GM21723 (cell line): ENCODE measurements around the gene PPP1R1C.
A peak's percentile ranks its signal among the peaks of the same experiment; 100 is the strongest.
"Not testable (repeated sequence)": the region's sequence is repeated elsewhere in the genome, so short reads cannot be mapped to it uniquely, and the experiment has no call there.

ENCODE experiments used
- ATAC-seq: cut with Tn5 transposase; IDR thresholded peaks from one replicate; pipeline ENCODE4 v1.9.1; 2021; ENCODE audit warnings: mild to moderate bottlenecking, moderate library complexity; ENCODE audit not compliant: unreplicated experiment

Gene PPP1R1C

DNA sequence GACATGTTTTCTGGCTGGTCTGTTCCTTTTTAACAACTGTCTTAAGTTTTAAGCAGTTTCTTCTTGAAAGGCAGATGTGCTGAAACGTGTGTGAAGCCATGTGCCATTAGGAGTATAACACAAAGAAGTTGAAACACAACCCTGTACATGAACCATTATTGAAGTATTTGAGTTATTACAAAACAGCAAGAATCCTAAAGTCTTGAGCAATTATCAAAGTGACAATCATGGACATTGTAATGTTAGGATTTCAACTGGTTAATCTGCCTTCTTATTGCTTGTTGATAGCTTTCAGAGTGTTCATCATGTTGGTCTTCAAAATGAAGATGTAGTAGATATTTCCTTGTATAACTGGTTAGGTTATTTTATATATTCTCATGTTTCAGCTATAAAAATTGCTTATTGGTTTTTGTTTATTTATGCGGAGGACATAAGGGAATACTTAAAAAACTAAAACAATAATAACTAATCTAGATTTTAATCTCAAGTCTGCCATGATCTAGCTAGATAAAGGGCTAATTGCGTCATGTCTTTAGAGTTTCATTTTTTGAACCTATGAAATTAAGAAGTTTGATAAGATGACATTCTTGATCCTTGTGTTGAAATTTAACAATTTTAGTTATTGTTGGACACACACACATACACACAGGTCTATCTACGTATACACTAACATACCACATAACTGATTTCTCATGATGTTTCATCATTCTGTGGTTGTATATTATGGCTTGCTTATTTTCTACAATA is 21.1 kb downstream of the PPP1R1C start:
- ATAC-seq, result no peak

DNA sequence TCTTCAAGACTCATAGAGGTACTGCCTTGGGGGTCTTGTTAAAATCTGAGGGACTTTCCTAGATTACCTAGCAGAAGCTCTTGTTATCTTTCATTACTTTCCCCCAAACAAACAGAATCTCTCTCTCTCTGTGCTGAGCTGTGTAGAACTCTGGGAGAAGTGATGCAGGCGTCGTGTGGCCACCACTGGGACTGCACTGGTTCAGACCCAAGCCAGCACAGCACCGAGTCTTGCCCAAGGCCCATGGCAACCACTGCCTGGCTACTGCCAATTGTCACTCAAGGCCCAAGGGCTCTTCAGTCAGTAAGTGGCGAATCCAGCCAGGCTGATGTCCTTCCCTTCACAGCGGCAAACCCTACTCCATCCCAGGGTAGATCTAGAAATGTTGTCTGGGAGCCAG is 28.6 kb downstream of the PPP1R1C start:
- no peak for ATAC-seq

DNA sequence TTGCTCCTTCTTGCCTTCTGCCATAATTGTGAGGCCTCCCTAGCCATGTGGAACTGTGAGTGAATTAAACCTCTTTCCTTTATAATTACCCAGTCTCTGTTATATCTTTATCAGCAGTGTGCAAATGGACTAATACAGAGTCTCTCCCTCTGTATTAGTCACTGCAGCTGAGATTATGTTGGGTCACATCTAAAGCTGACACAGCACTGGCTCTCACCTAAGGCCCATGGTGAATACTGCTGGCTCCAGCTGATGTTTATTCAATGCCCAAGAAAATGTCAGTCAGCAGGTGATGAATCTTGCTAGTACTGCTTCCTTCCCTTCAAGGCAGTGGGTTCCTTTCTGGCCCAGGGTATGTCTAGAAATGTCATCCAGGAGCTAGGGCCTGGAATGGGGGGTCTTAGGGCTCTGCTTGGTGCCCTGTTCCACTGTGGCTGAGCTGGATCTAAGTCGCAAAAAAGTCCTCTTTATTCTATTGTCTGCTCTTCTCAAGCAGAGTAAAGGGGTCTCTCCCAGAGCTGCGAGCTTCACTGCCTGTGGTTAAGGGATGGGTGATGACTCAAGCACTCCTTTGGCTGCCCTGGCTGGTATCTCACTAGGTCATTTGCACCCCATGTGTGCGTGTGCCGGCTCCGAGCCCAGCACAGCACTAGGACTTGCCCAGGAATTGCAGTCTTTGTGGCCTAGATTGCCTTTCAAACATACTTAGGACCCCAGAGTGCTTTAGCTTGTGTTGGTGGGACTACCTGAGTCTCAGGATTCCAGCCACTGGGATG is 29.9 kb downstream of the PPP1R1C start:
- ATAC-seq, result no peak

DNA sequence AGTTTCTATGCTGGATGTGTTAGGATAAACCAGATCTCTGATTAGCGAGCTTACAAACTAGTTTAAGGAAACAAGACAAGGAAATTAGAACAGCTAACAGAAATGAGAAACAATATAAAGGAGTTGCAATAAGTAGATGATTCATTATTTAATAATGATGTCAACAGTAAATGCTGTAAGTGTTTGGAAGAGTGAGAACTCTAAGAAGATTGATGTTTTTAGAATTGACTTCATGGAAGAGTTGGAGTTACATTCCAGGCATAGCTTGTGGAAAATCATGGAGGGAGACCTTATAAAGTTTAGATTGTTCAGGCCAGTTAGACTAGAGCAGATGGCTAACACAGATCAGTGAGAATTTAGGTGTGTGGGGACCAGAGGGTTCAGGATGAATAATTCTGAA is 32.6 kb downstream of the PPP1R1C start:
- no peak for ATAC-seq

DNA sequence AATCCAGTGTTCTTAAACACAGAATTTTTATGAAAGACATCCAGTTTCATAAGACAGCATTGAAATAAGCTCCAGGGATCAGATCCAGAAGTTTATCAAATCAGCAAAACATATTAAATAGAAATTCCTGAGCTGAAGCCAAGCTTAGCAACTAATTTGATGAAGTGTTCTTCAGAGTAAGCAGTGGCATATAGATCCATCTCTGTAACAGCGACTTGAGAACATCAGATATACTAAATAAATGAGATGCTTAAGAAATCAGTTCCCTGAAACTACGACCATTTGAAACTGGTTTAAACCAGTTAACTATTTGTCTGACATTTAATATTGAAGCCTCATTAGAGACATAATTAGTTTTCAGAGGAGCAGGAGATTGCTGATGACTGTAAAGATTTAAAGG is 34.1 kb downstream of the PPP1R1C start:
- no peak for ATAC-seq

DNA sequence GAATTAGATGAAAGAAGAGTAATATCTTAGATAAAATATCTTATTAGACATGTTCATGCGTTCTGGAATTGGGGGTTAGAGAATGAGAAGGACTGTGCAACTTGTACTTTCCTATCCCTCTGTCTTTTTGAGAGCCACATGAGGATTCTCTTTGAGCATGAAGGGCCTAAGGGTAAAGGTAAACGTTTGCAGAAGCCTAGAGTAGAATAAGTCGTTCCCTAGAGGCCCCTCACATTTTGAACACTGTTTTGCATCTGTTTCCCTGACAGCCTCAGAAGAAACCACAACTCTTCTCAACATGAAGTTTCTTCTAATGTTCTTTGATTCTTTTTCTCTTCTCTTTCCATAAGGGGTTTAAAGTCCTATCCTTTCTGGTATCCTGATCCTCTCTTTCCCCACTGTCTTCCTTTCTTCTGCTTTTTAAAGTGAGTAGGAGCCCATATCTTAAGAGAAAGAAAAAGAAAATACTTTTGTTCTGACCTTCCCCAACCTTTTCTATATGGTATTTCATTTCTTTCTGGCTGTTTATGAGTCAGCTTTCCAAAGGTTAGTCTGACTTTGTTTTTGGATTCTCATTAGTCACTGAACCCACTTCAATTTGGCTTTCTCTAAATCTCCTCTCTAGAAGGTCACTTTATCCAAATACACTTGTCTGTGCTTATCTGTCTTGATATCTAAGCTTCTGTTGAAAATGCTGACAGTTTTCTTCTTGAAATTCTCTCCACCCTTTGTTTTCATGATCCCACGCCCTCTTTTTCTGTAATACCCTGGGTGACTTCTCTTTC is 34.8 kb downstream of the PPP1R1C start:
- ATAC-seq, result no peak

DNA sequence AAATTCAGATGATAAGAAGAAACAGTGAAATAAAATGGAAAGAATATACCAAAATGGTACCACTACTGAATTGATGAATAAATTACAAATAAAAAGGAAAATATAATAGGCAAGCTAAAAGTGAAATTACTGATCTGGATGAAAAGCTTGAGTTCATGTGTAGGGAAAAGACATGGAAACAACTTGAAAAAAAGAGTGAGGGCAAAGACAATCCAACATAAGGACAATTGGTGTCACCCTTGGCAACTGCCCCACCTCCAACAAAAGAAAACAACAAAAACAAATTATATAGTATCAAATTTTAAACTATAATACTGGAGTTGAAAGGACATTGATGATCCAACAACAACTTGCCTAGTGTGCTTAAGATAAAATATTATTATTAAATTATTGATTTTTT is 37.6 kb downstream of the PPP1R1C start:
- ATAC-seq, result no peak

DNA sequence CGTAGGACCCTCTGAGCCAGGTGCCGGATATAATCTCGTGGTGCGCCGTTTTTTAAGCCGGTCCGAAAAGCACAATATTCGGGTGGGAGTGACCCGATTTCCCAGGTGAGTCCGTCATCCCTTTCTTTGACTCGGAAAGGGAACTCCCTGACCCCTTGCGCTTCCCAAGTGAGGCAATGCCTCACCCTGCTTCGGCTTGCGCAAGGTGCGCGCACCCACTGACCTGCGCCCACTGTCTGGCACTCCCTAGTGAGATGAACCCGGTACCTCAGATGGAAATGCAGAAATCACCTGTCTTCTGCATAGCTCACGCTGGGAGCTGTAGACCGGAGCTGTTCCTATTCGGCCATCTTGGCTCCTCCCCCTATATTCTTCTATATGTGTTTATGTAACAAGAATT is 45.2 kb downstream of the PPP1R1C start:
- ATAC-seq, result not testable (repeated sequence)

DNA sequence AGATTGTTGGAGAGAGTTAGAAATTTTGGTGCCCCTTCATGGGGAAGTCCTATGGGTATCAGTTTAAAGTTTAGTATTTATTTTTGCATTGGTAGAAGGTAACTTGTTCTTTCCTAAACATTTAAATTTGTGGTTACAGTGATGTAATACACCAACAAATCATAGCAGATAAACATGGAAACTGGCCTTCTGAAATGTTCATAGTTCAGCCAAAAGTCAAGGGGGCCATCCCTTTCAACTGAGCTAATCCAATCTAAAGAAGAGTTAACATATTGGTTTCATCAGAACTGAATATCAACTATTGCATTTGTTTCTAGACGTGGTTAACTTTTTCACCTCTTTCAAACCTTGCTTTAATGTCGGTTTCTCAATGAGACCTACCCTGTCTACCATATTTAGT is 46.3 kb downstream of the PPP1R1C start:
- ATAC-seq, result no peak

DNA sequence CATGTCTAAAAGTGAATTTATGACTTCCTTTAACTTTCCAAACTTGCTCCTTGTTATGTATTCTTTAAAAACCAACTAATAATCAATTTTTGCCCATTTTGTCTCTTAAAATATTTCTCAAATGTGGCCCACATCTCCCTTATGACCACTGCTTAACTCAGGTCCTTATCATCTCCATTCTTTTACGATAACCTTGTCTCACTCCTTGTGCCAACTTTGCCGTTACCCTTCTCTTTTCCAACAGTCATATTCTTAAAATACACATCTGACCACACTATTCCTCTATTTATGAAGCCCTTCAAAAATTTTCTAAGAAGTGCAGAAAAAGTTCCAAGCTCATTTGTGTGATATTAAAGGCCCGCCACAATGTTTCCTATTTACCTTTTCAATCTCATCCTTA is 47.8 kb downstream of the PPP1R1C start:
- ATAC-seq, result no peak

DNA sequence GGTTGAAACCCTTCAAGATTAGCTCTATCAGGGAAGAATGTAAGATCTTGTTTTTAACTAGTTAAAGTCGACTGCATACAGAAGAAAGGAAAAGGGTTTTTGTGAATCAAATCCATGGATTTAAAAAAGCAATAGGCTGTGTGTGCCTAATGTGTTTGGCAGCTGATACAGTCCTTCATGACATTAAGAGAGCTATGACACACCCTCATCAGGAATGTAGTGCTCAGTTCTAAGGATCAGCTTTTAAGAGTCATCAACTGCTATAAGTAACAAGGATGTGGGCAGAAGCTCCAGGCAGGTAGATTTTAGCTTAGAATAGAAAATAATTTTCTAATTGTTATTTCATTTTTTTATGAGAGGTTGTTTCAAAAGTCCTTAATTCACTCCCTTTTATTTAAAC is 52.9 kb downstream of the PPP1R1C start:
- ATAC-seq, result no peak

DNA sequence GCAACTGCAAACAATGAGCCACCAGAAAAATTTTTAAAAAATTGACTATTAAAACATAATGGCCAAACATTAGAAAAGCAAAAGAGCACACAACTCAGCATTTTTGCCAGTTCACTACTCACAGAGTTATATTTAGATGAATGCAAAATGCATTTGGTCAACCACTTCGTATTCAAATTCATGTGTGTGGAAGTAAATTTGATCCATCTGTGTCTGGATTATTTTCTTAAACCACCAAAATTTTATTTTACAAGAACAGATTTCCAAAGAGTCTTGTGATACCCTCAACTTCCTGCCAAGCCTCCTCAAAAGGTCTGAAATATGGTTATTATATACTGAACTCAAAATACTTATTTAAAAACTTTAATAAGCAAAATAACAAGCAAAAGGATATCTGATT is 57.4 kb downstream of the PPP1R1C start:
- no peak for ATAC-seq

DNA sequence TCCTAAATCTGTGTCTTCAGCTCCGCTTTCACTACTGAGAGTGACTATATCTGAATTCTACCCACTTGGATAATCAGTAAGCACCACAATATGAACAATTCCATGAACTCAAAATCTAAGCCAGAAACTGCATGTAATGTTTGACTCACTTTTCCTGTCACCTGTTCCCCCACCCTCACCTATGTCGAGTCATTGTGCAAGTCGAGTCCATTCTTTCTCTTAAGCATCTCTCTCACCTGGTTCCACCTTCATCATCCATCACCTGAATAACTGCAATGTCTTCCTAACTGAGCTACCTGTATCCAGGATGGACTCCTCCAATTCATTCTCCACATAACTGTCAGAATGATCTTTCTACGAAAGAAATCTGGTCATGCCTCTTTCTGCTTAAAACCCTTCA is 58.2 kb downstream of the PPP1R1C start:
- ATAC-seq, result no peak

DNA sequence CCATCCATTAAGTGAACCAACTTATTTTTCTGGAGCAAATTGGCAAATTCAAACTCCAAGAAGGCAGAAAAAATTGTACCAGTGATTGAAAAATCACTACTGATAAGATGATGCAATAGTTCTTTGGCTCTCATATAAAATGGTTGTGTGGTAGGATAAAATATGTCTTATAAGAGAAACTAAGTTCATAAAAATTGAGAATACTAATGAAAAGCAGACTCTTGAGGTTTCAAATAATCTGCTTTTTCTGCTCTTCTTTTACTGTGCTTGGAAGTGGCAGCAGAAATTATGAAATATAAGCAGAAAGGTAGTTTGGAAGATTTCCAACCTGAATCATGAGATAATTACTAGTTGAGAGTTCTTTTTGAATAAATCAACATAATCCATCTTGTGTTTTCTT is 61.9 kb downstream of the PPP1R1C start:
- ATAC-seq, result no peak

DNA sequence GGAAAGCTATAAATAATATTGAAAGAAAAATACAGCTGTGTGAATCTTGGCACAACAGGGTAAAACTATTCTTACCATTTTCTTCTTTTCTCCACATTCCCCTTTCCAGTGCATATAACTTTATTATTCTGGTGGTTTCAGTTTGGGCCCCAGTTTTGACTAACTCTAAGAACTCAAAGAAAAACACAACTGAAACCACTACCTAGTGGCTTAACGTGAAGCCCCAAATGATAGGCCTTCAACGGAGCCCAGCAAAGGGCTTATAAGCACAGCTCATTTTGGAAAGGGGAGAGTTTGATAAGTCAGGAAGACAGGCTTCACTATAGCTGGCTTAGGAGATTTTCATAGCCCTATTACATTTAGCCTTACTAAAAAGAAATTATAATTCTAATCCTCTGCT is 62.4 kb downstream of the PPP1R1C start:
- peak; percentile 83 for ATAC-seq

DNA sequence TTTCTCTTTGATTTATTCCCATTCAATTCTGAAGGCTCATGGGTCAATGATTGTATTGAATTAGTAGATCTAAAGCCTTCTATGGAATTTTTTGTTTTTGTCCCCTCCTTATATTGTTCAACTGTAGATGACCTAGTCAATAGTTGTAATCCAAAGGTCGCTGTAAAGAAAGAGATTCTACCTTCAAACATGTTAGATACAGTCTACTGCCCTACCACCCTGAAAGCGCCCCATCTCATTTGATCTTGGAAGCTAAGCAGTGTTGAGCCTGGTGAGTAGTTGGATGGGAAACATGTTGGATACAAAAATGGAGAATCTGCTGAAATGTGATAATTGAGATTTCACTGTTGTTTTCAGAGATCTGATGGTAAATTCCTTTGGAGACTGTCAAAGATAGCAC is 63.0 kb downstream of the PPP1R1C start:
- no peak for ATAC-seq

DNA sequence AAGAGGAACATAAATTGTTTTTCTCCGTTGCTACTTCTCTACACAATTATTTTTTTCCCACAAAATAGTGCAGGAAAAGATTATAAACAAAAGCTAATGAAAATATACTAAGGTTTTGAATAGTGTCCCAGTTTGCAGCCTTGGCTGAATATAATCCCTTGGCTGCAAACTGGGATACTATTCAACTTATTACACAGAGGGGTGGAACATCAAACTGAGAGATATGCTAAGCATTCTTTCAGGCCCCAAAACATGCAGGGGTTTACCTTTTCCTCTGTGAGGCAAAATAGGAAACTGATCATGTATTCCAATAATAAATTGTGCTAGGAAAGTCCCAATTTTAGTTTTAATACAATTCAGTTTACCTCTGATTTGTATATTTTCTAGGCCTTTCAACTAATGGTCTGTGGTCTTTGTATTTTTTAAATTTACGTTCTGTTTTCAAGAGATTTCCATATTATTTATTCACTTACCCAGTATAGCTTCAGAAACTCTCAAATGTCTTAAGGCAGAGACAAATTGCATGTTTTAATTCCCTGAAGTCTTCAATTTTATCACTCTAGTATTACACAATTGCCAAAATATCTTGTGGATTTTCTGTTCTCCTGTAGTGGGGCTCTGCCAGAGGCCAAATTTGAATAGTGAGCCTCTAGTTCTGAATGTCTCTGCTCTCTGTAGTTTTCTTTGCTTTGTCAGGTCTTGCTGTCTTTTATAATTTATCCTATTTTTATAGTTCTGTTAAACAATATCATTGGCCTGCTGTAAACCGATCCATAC is 63.9 kb downstream of the PPP1R1C start:
- ATAC-seq, result no peak

DNA sequence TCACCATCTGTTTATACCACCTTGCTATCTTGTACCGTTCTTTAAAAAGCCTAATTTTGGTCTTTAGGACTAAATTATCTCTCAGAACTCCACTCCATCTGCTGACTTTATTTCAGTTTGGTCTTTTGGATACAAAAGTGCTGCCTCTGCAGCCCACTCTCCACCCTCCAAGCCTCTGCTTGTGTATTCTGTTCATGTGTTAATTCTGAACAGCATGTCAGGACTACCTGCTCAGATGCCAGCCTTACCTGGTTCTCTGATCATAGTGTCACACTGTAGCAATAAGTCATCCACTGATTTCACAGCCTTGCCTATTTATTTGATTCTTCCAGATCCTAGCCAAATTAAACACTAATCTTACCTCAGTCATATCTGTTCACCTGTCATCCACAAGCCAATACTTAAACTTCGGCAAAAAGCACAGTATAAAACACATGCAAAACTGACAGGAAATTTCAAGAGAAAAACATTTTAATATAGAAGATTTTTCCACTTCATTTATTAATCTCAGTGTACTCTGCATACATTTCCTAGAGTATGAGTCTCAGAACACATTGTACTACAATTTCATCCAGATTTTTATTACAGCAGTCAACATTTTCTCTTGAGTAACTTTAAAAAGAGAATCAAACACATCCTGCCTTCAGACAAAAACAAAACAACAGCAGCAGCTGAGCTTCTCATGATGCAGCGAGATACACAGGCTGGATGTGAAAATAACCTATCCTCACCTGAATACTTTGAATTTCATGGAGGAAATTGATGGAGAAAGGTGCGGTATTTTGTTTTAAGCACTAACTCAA is 64.9 kb downstream of the PPP1R1C start:
- no peak for ATAC-seq

DNA sequence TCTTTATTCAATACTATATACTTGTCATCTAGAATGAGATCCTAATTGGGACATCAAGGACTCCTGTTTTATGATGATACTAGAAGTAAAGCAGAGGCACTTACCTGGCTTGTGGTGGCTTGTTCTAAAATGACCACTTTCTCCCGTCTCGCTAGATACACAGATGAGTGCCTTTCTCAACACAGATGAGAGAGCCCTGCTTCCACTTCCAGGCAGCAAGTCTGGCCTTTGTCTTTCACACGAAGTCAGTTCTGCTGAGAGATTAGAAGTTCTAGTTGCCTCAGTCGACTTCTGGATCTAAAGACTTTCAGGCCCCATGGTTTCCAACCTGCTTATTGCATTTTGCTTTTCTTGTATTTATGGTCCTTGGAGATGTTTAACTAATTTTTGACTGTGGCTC is 70.3 kb downstream of the PPP1R1C start:
- no peak for ATAC-seq

DNA sequence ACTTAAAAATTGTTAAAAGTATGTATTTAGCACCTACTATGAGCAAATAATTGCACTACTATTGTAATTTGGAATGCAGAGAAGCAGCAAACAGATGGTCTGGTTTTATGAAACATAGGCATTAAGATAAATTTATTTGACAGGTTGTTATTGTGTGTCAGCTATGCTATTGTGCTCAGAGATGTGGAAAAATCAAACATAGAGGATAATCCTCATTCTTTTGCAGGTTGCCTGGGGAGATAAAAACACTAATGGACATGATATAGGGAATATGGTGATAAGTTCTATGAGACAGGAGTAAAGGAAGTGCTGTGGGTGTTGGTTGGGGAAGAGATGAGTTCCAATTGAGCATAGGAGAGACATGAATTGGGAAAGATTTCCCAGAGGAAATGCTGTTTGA is 71.3 kb downstream of the PPP1R1C start:
- no peak for ATAC-seq
